Kidney capillary endothelial cell (primary cell): ENCODE data around the gene RASAL2.

Source experiments
- DNase-seq: peaks from one replicate; pipeline ENCODE4 v3.0.0-alpha.2; 2018; ENCODE audit warnings: low spot score

RASAL2 gene

GRCh38 chr1:178393370-178393769 lies 299.5 kb downstream of the RASAL2 start:
- DNase-seq = no peak

- DNase-seq = no peak
These were observed 302.9 kb downstream of the RASAL2 start for GRCh38 chr1:178396789-178397188.

GRCh38 chr1:178397678-178398077 lies 303.8 kb downstream of the RASAL2 start:
- DNase-seq = no peak

GRCh38 chr1:178399177-178399728 lies 305.3 kb downstream of the RASAL2 start:
- no peak for DNase-seq

GRCh38 chr1:178405137-178405536 lies 311.2 kb downstream of the RASAL2 start:
- DNase-seq = no peak

- no peak for DNase-seq
These were observed 313.3 kb downstream of the RASAL2 start for GRCh38 chr1:178407215-178407614.

GRCh38 chr1:178407655-178408054 lies 313.8 kb downstream of the RASAL2 start:
- no peak for DNase-seq

GRCh38 chr1:178408871-178409270 lies 315.0 kb downstream of the RASAL2 start:
- peak; percentile 85 for DNase-seq

- no peak for DNase-seq
These were observed 315.6 kb downstream of the RASAL2 start for GRCh38 chr1:178409541-178409940.

GRCh38 chr1:178411756-178412399 lies 318.0 kb downstream of the RASAL2 start:
- DNase-seq = no peak

- DNase-seq = no peak
These were observed 318.5 kb downstream of the RASAL2 start for GRCh38 chr1:178412400-178412770.

GRCh38 chr1:178417858-178418257 lies 324.0 kb downstream of the RASAL2 start:
- DNase-seq = peak; percentile 88

- DNase-seq = no peak
These were observed 324.5 kb downstream of the RASAL2 start for GRCh38 chr1:178418284-178418955.

- no peak for DNase-seq
These were observed 340.5 kb downstream of the RASAL2 start for GRCh38 chr1:178434360-178434759.

GRCh38 chr1:178434899-178435435 lies 341.1 kb downstream of the RASAL2 start:
- no peak for DNase-seq

- DNase-seq = no peak
These were observed 343.0 kb downstream of the RASAL2 start for GRCh38 chr1:178436899-178437298.

- no peak for DNase-seq
These were observed 344.5 kb downstream of the RASAL2 start for GRCh38 chr1:178438432-178438831.

- no peak for DNase-seq
These were observed 349.0 kb downstream of the RASAL2 start for GRCh38 chr1:178442925-178443324.

GRCh38 chr1:178450871-178451270 lies 357.0 kb downstream of the RASAL2 start:
- no peak for DNase-seq

GRCh38 chr1:178451529-178451928 lies 357.6 kb downstream of the RASAL2 start:
- DNase-seq = no peak

- DNase-seq = no peak
These were observed 358.1 kb downstream of the RASAL2 start for GRCh38 chr1:178452013-178452412.

- no peak for DNase-seq
These were observed 362.6 kb downstream of the RASAL2 start for GRCh38 chr1:178456472-178456871.

GRCh38 chr1:178457651-178458050 lies 363.7 kb downstream of the RASAL2 start:
- no peak for DNase-seq
